Skeletal muscle tissue (tissue), 4 donors: Measurements from ENCODE around the gene RIMKLB. TPM values are rescaled to one million over a fixed set of nuclear protein-coding genes. Genes with fewer than 3 reads are reported as not detected.
A peak's percentile ranks its signal among the peaks of the same experiment; 100 is the strongest.

Experiments used
- H3K27ac ChIP-seq: one replicate; pipeline ENCODE4 v1.7.0; 2013; ENCODE audit warnings: mild to moderate bottlenecking, low read depth, low read length, inconsistent platforms
- H3K27me3 ChIP-seq, 3 donors: one replicate each; pipeline ENCODE4 v1.7.0; 2013; ENCODE audit warnings: low read length in 3 of 3; ENCODE audit not compliant: control insufficient read depth in 3 of 3, insufficient read depth in 3 of 3
- H3K36me3 ChIP-seq, 3 donors: one replicate each; pipeline ENCODE4 v1.7.0; 2013; ENCODE audit warnings: low read length in 3 of 3; ENCODE audit not compliant: control insufficient read depth in 3 of 3, insufficient read depth in 3 of 3
- H3K4me1 ChIP-seq, 3 donors: one replicate each; pipeline ENCODE4 v1.7.0; 2013; ENCODE audit warnings: low read length in 3 of 3, mild to moderate bottlenecking in 3 of 3; ENCODE audit not compliant: control insufficient read depth in 3 of 3, insufficient read depth in 3 of 3
- H3K4me3 ChIP-seq, 3 donors: one replicate each; pipeline ENCODE4 v1.7.0; 2013; ENCODE audit warnings: low read length in 3 of 3
- H3K9ac ChIP-seq, 3 donors: one replicate each; pipeline ENCODE4 v1.7.0; 2013; ENCODE audit warnings: low read length in 3 of 3, mild to moderate bottlenecking in 3 of 3, moderate library complexity in 2 of 3, low read depth in 1 of 3
- H3K9me3 ChIP-seq, 3 donors: one replicate each; pipeline ENCODE4 v1.7.0; 2013; ENCODE audit warnings: low read length in 3 of 3; ENCODE audit not compliant: control insufficient read depth in 3 of 3
- total RNA-seq: library from RNA; depleted of rRNA; stranded (reverse); fragments of >200 nt; gene quantifications from one replicate; pipeline ENCODE4 v1.2.3, GENCODE V29; 2014
- donor health status: Osteomylitis.

The RIMKLB gene
- total RNA-seq, 1 donor from 2014 or later = 40.7 TPM

- no peak overlapping the region for H3K27ac ChIP-seq
- no peaks in the 10 kb centered on the region for H3K9me3 ChIP-seq
- no peaks in the 10 kb centered on the region for H3K36me3 ChIP-seq
- H3K9ac ChIP-seq = no peak overlapping the region
- H3K4me1 ChIP-seq = peaks cover 0 to 4% (median 3%) of the 10 kb centered on the region in 3 donors
- H3K27me3 ChIP-seq = no peaks in the 10 kb centered on the region
- H3K4me3 ChIP-seq = no peak overlapping the region
Measured at GRCh38 chr12:8668441-8668840, 29.4 kb upstream of the RIMKLB start.

- H3K4me3 ChIP-seq = no peak overlapping the region
- no peaks in the 10 kb centered on the region for H3K9me3 ChIP-seq
- peaks cover 0 to 3% (median 0%) of the 10 kb centered on the region in 3 donors for H3K4me1 ChIP-seq
- H3K9ac ChIP-seq = no peak overlapping the region
- H3K36me3 ChIP-seq = no peaks in the 10 kb centered on the region
- no peak overlapping the region for H3K27ac ChIP-seq
- no peaks in the 10 kb centered on the region for H3K27me3 ChIP-seq
Measured at GRCh38 chr12:8672381-8672780, 25.4 kb upstream of the RIMKLB start.

GRCh38 chr12:8675591-8676036 is 22.2 kb upstream of the RIMKLB start:
- Histone ChIP-seq H3K36me3 (no peaks in the 10 kb centered on the region), H3K4me3 (no peak overlapping the region), H3K27ac (peak overlapping the region; percentile 51), H3K9ac (no peak overlapping the region), H3K27me3 (no peaks in the 10 kb centered on the region), H3K9me3 (no peaks in the 10 kb centered on the region), H3K4me1 (no peaks in the 10 kb centered on the region)

GRCh38 chr12:8676651-8677050 is 21.1 kb upstream of the RIMKLB start:
- no peaks in the 10 kb centered on the region for H3K4me1 ChIP-seq
- no peaks in the 10 kb centered on the region for H3K27me3 ChIP-seq
- H3K36me3 ChIP-seq = no peaks in the 10 kb centered on the region
- no peak overlapping the region for H3K9ac ChIP-seq
- H3K9me3 ChIP-seq = no peaks in the 10 kb centered on the region
- no peak overlapping the region for H3K27ac ChIP-seq
- no peak overlapping the region for H3K4me3 ChIP-seq

- Histone ChIP-seq H3K9ac (no peak overlapping the region), H3K27ac (no peak overlapping the region), H3K36me3 (no peaks in the 10 kb centered on the region), H3K9me3 (no peaks in the 10 kb centered on the region), H3K27me3 (no peaks in the 10 kb centered on the region), H3K4me3 (no peak overlapping the region), H3K4me1 (no peaks in the 10 kb centered on the region)
Measured at GRCh38 chr12:8677362-8677761, 20.4 kb upstream of the RIMKLB start.

GRCh38 chr12:8678661-8679111 is 19.1 kb upstream of the RIMKLB start:
- Histone ChIP-seq H3K27ac (no peak overlapping the region), H3K9me3 (no peaks in the 10 kb centered on the region)

GRCh38 chr12:8680533-8680932 is 17.3 kb upstream of the RIMKLB start:
- Histone ChIP-seq H3K9ac (no peak overlapping the region), H3K27me3 (no peaks in the 10 kb centered on the region), H3K27ac (no peak overlapping the region), H3K36me3 (no peaks in the 10 kb centered on the region), H3K9me3 (no peaks in the 10 kb centered on the region), H3K4me3 (no peak overlapping the region), H3K4me1 (no peaks in the 10 kb centered on the region)

More at GRCh38 chr12:8678661-8679111, 19.1 kb upstream of the RIMKLB start:
- H3K4me1 ChIP-seq = no peaks in the 10 kb centered on the region
- H3K36me3 ChIP-seq = no peaks in the 10 kb centered on the region
- no peaks in the 10 kb centered on the region for H3K27me3 ChIP-seq
- H3K9ac ChIP-seq = no peak overlapping the region
- H3K4me3 ChIP-seq = no peak overlapping the region

GRCh38 chr12:8681129-8681884 is 16.5 kb upstream of the RIMKLB start:
- H3K4me3 ChIP-seq = no peak overlapping the region
- no peaks in the 10 kb centered on the region for H3K36me3 ChIP-seq
- no peaks in the 10 kb centered on the region for H3K9me3 ChIP-seq
- H3K27ac ChIP-seq = peak overlapping the region; percentile 11
- no peaks in the 10 kb centered on the region for H3K4me1 ChIP-seq
- H3K27me3 ChIP-seq = no peaks in the 10 kb centered on the region
- H3K9ac ChIP-seq = no peak overlapping the region

GRCh38 chr12:8685051-8685450 is 12.7 kb upstream of the RIMKLB start:
- no peaks in the 10 kb centered on the region for H3K27me3 ChIP-seq
- H3K9me3 ChIP-seq = no peaks in the 10 kb centered on the region
- H3K4me1 ChIP-seq = peaks cover 4 to 8% (median 5%) of the 10 kb centered on the region in 3 donors
- H3K27ac ChIP-seq = no peak overlapping the region
- H3K4me3 ChIP-seq = no peak overlapping the region
- no peaks in the 10 kb centered on the region for H3K36me3 ChIP-seq
- no peak overlapping the region for H3K9ac ChIP-seq

GRCh38 chr12:8687846-8688601 is 9.8 kb upstream of the RIMKLB start:
- Histone ChIP-seq H3K36me3 (no peaks in the 10 kb centered on the region), H3K4me3 (peak overlapping the region in 1 of 3 donors; percentile 56), H3K27ac (no peak overlapping the region), H3K9me3 (no peaks in the 10 kb centered on the region), H3K9ac (peak overlapping the region in 1 of 3 donors; percentile 51), H3K4me1 (peaks cover 9 to 17% (median 10%) of the 10 kb centered on the region in 3 donors), H3K27me3 (no peaks in the 10 kb centered on the region)
